Heart left ventricle (tissue), 16 donors: ENCODE results near the gene PAX2. TPM values are rescaled to one million over a fixed set of nuclear protein-coding genes. Genes with fewer than 3 reads are reported as not detected.

Source experiments
- ATAC-seq, 4 donors: fragments of 200-7000 bp; cut with Tn5 transposase; one replicate each; pipeline ENCODE4 v1.9.1; 2020 to 2022; ENCODE audit warnings: moderate library complexity in 4 of 4, mild to moderate bottlenecking in 3 of 4, moderate number of reproducible peaks in 1 of 4
- DNase-seq, 5 donors: peaks; one replicate each; pipeline ENCODE4 v3.0.0-alpha.2; 2020
- H3K27ac ChIP-seq, 12 donors: fragments of 200-600 bp; sonication (generic) in 4 of 12; one replicate each; pipeline versions ENCODE4 v1.5.0 to v1.8.0; 2016 to 2022; ENCODE audit warnings: mild to moderate bottlenecking in 2 of 12
- H3K27me3 ChIP-seq, 9 donors: fragments of 200-600 bp; sonication (generic) in 2 of 9; one replicate each; pipeline versions ENCODE4 v1.5.1 to v1.8.0; 2016 to 2022; ENCODE audit warnings: mild to moderate bottlenecking in 3 of 9
- H3K36me3 ChIP-seq, 9 donors: fragments of 200-600 bp; sonication (generic) in 2 of 9; one replicate each; pipeline versions ENCODE4 v1.5.0 to v1.8.0; 2018 to 2022; ENCODE audit warnings: mild to moderate bottlenecking in 2 of 9
- H3K4me1 ChIP-seq, 12 donors: fragments of 200-600 bp; sonication (generic) in 4 of 12; one replicate each; pipeline versions ENCODE4 v1.5.0 to v1.8.0; 2016 to 2022; ENCODE audit warnings: mild to moderate bottlenecking in 3 of 12
- H3K4me3 ChIP-seq, 12 donors: fragments of 200-600 bp; sonication (generic) in 4 of 12; one replicate each; pipeline versions ENCODE4 v1.5.0 to v1.8.0; 2017 to 2022; ENCODE audit warnings: mild to moderate bottlenecking in 9 of 12, moderate library complexity in 4 of 12
- H3K9me3 ChIP-seq, 12 donors: fragments of 200-600 bp; sonication (generic) in 4 of 12; one replicate each; pipeline versions ENCODE4 v1.5.0 to v1.8.0; 2016 to 2022; ENCODE audit warnings: mild to moderate bottlenecking in 1 of 12
- POLR2A ChIP-seq, 2 donors: fragments of 450-650 bp; IDR thresholded peaks; one replicate each; pipeline ENCODE4 v1.6.1; 2017; ENCODE audit warnings: antibody characterized with exemption in 2 of 2, mild to moderate bottlenecking in 2 of 2, moderate library complexity in 2 of 2
- WGBS, 4 donors: extraction: QIAGEN DNeasy Blood & Tissue Kit in 2 of 4; methylation state at CpG; one replicate each; pipeline versions ENCODE4 v1.1.5 to v1.1.7; 2013 to 2018; 5-methylcytosine and 5-hydroxymethylcytosine counted together
- intact Hi-C, 10 donors: fragments of 100-400 bp; cut with DNase I; formaldehyde crosslinking; loops; one replicate each; pipeline versions ENCODE4 v1.11.1 to v1.14.2; 2022
- polyA plus RNA-seq, 2 donors: library from polyadenylated mRNA; stranded (reverse); fragments of 200-250 nt; gene quantifications; one replicate each; pipeline ENCODE4 v1.2.3, GENCODE V29; 2013
- total RNA-seq, 9 donors: library from RNA; depleted of rRNA in 2 of 9; stranded (reverse); fragments of >200 nt in 2 of 9; fragmentation: NEBNext Ultra II Directional in 3 of 9; extraction: Animal tissue kit (Norgen Biotek cat#: 25700) in 3 of 9; gene quantifications; one replicate each; pipeline versions ENCODE4 v1.1.0 to v1.2.4, GENCODE V29; 2016 to 2023
- TF ChIP-seq, protein P1 (sequence below), 12 donors: fragments of 200-600 bp; sonication (generic) in 4 of 12; IDR thresholded peaks; one replicate each; pipeline versions ENCODE4 v1.5.0 to v1.8.0; 2018 to 2022; ENCODE audit warnings: antibody characterized with exemption in 12 of 12, mild to moderate bottlenecking in 5 of 12
- donor health status: ischemic (EF 13 %, LVEDD 7.1; RV severe dilation, severe dysfunction).
- donor health status: healthy with polysubstance abuse.
- donor health status: DM: no; HTN: yes; CAD: no.
- donor health status: DM: no; HTN: no; CAD: no.
- donor health status: ischemic (EF 25% LVEDD 6.9; RV normal size, moderate dysfunction).
- donor health status: ischemic (EF 25% LVEDD 5.7; RV mildly dilated, moderate dysfunction).
- donor health status: healthy.
- donor health status: DM: yes; HTN: yes; CAD: no.
- donor health status: ischemic (EF 35%, LVEDD 5.7; RV mildly dilated, moderate dysfunction).
- donor health status: nonischemic (EF 11% LVEDD 7.7; RV severe dilation, severe dysfunction).
- donor health status: DM: yes; HTN: yes; CAD: no.
- donor health status: PGD.
- donor health status: ischemic (EF 29% LVEDD 5.4; RV normal size, mild dysfunction).
- donor health status: nonischemic (EF 23%, LVEDD 6.1; RV moderate dilation, normal function).

Gene PAX2
- total and polyA plus RNA-seq, 11 donors, result not detected

DNA sequence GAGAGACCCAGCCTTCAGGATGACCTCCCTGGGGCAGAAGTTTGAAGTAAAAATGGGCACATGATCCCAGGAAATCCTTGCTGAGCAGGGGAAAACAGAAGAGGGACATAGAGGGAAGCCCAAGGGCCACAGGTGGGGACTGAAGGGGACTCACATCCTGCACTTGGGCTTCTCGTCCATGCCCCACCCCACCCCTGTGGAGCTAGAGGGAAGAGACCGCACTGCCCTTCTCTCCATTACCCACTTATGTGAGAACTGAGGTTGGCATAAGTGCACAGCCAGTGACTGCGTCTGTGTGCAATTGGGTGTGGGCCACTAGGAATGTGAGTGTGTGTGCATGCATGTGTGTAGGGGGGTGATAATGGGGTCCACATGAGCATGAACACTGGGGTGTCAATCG, 124.0 kb downstream of the PAX2 start:
- WGBS, 4 donors, result 79 to 86% (median 83%) methylated on average over 4 of the region's 4 CpGs
- H3K9me3 ChIP-seq, result no peaks in the 10 kb centered on the region
- no peak for TF ChIP-seq POLR2A (IDR thresholded peaks at IDR 0.05)
- TF ChIP-seq, protein P1, sequence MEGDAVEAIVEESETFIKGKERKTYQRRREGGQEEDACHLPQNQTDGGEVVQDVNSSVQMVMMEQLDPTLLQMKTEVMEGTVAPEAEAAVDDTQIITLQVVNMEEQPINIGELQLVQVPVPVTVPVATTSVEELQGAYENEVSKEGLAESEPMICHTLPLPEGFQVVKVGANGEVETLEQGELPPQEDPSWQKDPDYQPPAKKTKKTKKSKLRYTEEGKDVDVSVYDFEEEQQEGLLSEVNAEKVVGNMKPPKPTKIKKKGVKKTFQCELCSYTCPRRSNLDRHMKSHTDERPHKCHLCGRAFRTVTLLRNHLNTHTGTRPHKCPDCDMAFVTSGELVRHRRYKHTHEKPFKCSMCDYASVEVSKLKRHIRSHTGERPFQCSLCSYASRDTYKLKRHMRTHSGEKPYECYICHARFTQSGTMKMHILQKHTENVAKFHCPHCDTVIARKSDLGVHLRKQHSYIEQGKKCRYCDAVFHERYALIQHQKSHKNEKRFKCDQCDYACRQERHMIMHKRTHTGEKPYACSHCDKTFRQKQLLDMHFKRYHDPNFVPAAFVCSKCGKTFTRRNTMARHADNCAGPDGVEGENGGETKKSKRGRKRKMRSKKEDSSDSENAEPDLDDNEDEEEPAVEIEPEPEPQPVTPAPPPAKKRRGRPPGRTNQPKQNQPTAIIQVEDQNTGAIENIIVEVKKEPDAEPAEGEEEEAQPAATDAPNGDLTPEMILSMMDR (IDR thresholded peaks at IDR 0.05), result no peak
- DNase-seq (no peak), ATAC-seq (no peak)
- intact Hi-C loops, result no loop called here
- H3K36me3 ChIP-seq, result no peaks in the 10 kb centered on the region
- H3K4me1 ChIP-seq, result peaks cover 0 to 4% (median 0%) of the 10 kb centered on the region in 12 donors
- peaks cover 0 to 63% (median 27%) of the 10 kb centered on the region in 9 donors for H3K27me3 ChIP-seq
- no peak overlapping the region for H3K27ac ChIP-seq
- H3K4me3 ChIP-seq, result no peak overlapping the region

DNA sequence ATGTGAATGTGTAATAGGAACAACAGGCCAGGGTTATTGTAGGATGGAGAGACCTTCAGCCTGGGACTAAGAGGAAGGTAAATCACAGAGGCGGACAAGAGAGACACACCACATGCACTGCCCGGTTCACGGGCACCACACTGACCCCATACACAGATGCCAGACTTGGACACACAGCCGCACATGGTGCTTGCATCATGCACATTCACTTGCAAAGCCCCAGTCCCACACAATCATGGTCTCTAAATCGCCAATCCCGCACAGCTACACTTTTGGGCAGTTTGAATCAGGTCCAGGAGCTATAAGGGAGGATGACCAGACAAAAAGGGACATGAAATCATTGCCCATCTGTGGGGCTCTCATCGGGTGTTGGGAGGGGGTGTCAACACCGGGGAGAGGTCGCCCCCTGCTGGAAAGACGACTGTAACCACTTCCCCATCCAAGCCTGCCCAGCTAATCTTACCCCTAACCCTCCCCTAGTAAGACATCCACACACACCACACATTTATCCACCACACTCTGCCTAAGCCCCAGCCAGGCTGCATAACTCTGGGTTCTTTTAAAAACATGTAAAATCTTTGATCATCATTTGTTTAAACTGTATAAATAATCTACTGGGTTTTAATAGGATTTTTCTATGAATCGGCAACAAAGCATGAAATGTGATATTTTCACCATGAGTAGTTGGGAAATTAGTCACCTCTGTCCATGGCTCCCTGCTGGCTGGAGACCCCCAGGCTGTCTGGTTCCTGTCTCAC, 126.8 kb downstream of the PAX2 start:
- Histone ChIP-seq H3K9me3 (no peaks in the 10 kb centered on the region), H3K36me3 (no peaks in the 10 kb centered on the region), H3K27ac (no peak overlapping the region), H3K27me3 (peaks cover 0 to 60% (median 21%) of the 10 kb centered on the region in 9 donors), H3K4me3 (no peak overlapping the region), H3K4me1 (no peaks in the 10 kb centered on the region)
- 53 to 60% (median 56%) methylated on average over 11 of the region's 11 CpGs for WGBS, 4 donors
- DNase-seq (no peak), ATAC-seq (peak in 1 of 4 donors; percentile 42)
- intact Hi-C loops, result loop anchor here in 6 of 10 donors (5.0 to 10.0 kb wide), 6 partner anchors 195 to 537 kb away; partner anchors contain the start of gene PKD2L1 (in 1 of the 6)
- no peak for TF ChIP-seq POLR2A (IDR thresholded peaks at IDR 0.05)
- TF ChIP-seq, protein P1 (IDR thresholded peaks at IDR 0.05), result peak in 10 of 12 donors; percentile 5 to 47 (median 35)

DNA sequence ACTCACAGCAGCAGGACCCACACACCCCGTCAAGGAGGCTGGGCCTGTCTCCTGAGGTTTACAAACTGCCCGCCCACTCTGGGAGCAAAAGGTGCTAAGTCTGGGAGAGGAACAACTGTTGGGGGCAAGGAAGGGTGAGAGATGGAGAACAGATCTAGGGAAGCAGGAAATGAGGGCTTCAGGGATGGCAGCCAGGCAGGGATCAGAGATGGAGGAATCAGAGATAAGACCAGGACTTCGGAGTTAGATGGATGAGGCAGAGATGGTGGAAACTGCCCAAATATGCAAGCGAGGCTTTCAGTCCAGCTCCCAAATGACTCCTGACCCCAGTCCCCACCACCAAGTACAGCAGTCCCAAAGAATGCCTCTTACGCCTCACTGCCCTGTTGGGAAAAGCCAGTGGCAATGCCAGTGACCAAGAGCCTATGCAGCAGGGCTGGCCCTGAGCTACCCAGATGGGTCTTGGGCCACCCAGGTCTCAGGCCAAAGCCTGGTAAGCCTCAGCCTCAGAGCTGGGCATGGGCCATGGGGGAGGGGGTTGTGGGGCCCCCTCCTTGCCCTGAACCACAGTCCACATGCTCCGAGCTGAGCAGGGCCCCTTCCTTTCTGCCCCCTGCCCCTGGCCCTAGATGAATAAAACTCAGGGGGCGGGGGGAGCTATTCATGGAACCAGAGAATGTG, 127.9 kb downstream of the PAX2 start:
- TF ChIP-seq, protein P1 (IDR thresholded peaks at IDR 0.05), result no peak
- TF ChIP-seq POLR2A (IDR thresholded peaks at IDR 0.05), result no peak
- Histone ChIP-seq H3K9me3 (no peaks in the 10 kb centered on the region), H3K36me3 (no peaks in the 10 kb centered on the region), H3K27me3 (peaks cover 0 to 49% (median 21%) of the 10 kb centered on the region in 9 donors), H3K4me1 (peaks cover 0 to under 1% (median 0%) of the 10 kb centered on the region in 12 donors), H3K4me3 (no peak overlapping the region), H3K27ac (no peak overlapping the region)
- ATAC-seq (no peak), DNase-seq (no peak)
- intact Hi-C loops, result loop anchor here in 6 of 10 donors (5.0 to 10.0 kb wide), 6 partner anchors 196 to 538 kb away; partner anchors contain the start of gene PKD2L1 (in 1 of the 6)
- 51 to 70% (median 59%) methylated on average over 6 to 7 of the region's 7 CpGs for WGBS, 4 donors

DNA sequence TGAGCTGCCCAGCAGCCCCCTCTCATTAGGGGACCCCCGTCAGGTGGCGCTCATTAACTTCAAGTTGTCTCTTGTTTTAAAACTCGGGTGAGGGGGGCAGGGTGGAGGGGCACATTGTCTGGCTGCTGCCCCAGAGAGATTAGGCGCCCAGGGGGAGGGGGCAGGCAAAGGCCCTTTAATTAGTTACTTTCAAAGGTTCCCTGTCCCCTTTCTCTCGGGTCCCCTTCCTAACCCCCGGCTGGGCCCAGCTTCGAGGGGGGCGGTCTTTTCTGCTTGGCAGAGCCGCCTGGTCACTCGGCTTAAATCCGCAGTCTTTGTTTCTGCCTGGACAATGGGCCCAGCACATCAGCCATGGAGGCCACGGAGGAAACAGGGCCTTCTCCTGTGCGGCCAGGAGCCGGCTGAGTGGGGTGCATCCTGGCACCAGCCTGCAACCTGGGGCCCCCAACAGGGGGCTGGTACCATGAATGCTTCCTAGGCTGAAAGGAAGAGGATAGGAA, 128.5 kb downstream of the PAX2 start:
- ATAC-seq (no peak), DNase-seq (no peak)
- no peaks in the 10 kb centered on the region for H3K9me3 ChIP-seq
- H3K4me3 ChIP-seq, result no peak overlapping the region
- no peak for TF ChIP-seq POLR2A (IDR thresholded peaks at IDR 0.05)
- TF ChIP-seq, protein P1 (IDR thresholded peaks at IDR 0.05), result no peak
- H3K36me3 ChIP-seq, result no peaks in the 10 kb centered on the region
- H3K27me3 ChIP-seq, result peaks cover 0 to 44% (median 17%) of the 10 kb centered on the region in 9 donors
- 55 to 75% (median 67%) methylated on average over 13 to 14 of the region's 14 CpGs for WGBS, 4 donors
- H3K27ac ChIP-seq, result no peak overlapping the region
- intact Hi-C loops, result loop anchor here in 6 of 10 donors (5.0 to 10.0 kb wide), 6 partner anchors 197 to 539 kb away; partner anchors contain the start of gene PKD2L1 (in 1 of the 6)
- H3K4me1 ChIP-seq, result peaks cover 0 to 2% (median 0%) of the 10 kb centered on the region in 12 donors
